HCT116 (cell line): Measurements from ENCODE around the gene PIP4K2A. TPM values are rescaled to one million over a fixed set of nuclear protein-coding genes. Genes with fewer than 3 reads are reported as not detected.

Experiments used
- ATAC-seq: fragments of 200-7000 bp; cut with Tn5 transposase; 2 replicates; pipeline ENCODE4 v1.9.1; 2020; ENCODE audit warnings: mild to moderate bottlenecking, moderate library complexity
- BruUV-seq: library from RNA; stranded (reverse); fragments of 400-500 nt; replicated peaks from 2 replicates; lab custom pipeline; 2021; lab: Mats Ljungman, UMichigan
- CTCF ChIA-PET: fragments of 300-600 bp; sonication (Branson Sonifier 250); formaldehyde crosslinking; loops from one replicate; lab custom pipeline; 2021; ENCODE audit warnings: antibody characterized with exemption; lab: Charles Lee
- POLR2A ChIA-PET: fragments of 300-600, 350-600 bp; sonication (Branson Sonifier 250); formaldehyde crosslinking; loops from one replicate; lab custom pipeline; 2021; ENCODE audit warnings: antibody characterized with exemption; lab: Charles Lee
- RAD21 ChIA-PET, 2 experiments: fragments of 300-600 bp; sonication (Branson Sonifier 250); formaldehyde crosslinking; loops; one replicate each; lab custom pipeline; 2023; ENCODE audit warnings: low total read pairs in 2 of 2; ENCODE audit not compliant: uncharacterized antibody in 2 of 2, unreplicated experiment in 2 of 2, low non-redundant PET in 1 of 2; lab: Charles Lee
- DNase-seq: peaks from one replicate; pipeline ENCODE4 v3.0.0-alpha.2; 2010; ENCODE audit warnings: low read depth, low spot score
- H2AFZ ChIP-seq: fragments of 200-600 bp; shearing (Covaris generic), sonication (generic); 2 replicates; pipeline ENCODE4 v1.6.1; 2017; ENCODE audit warnings: low read depth, mixed run types, mixed read lengths, antibody characterized with exemption, low read length; ENCODE audit not compliant: poor library complexity, severe bottlenecking
- H3K27ac ChIP-seq: 2 replicates; pipeline ENCODE4 v1.5.1; 2012; ENCODE audit warnings: low read depth, low read length
- H3K27me3 ChIP-seq: fragments of 200-600 bp; sonication (generic); 2 replicates; pipeline ENCODE4 v1.6.1; 2016; ENCODE audit warnings: mixed run types, low read length, mixed read lengths; ENCODE audit not compliant: insufficient read depth
- H3K36me3 ChIP-seq, 2 experiments: fragments of 200-500 bp in 1 of 2; fragments of 200-600 bp in 1 of 2; sonication (Bioruptor generic) in 1 of 2; sonication (generic) in 1 of 2; 2 replicates each; pipeline versions ENCODE4 v1.5.1 to v1.6.1; 2014 to 2016; ENCODE audit warnings: low read length in 2 of 2, inconsistent platforms in 1 of 2, mixed read lengths in 1 of 2, mixed run types in 1 of 2; ENCODE audit not compliant: insufficient read depth in 2 of 2, control insufficient read depth in 1 of 2
- H3K4me1 ChIP-seq, 2 experiments: fragments of 200-600 bp in 1 of 2; sonication (generic) in 1 of 2; 2 replicates each; pipeline versions ENCODE4 v1.5.1 to v1.6.1; 2012 to 2017; ENCODE audit warnings: low read length in 2 of 2, inconsistent platforms in 1 of 2, mild to moderate bottlenecking in 1 of 2, mixed read lengths in 1 of 2, mixed run types in 1 of 2, moderate library complexity in 1 of 2; ENCODE audit not compliant: insufficient read depth in 2 of 2, control insufficient read depth in 1 of 2
- H3K4me2 ChIP-seq: fragments of 200-600 bp; sonication (generic); 2 replicates; pipeline ENCODE4 v1.6.1; 2017; ENCODE audit warnings: mixed run types, low read length, mixed read lengths
- H3K4me3 ChIP-seq, 2 experiments: fragments of 200-600 bp in 1 of 2; sonication (generic) in 1 of 2; replicated peaks in 1 of 2; 2 replicates each; pipeline ENCODE4 v1.5.1; 2011 to 2016; ENCODE audit warnings: low read length in 2 of 2, control low read depth in 1 of 2, low read depth in 1 of 2, mild to moderate bottlenecking in 1 of 2, mixed read lengths in 1 of 2, mixed run types in 1 of 2
- H3K79me2 ChIP-seq: fragments of 200-600 bp; sonication (generic); 2 replicates; pipeline ENCODE4 v1.6.1; 2017; ENCODE audit warnings: mild to moderate bottlenecking, mixed run types, low read length, moderate library complexity, mixed read lengths; ENCODE audit not compliant: insufficient read depth
- H3K9ac ChIP-seq: fragments of 200-600 bp; sonication (generic); 2 replicates; pipeline ENCODE4 v1.6.1; 2016; ENCODE audit warnings: low read length, mixed read lengths
- H3K9me2 ChIP-seq: fragments of 200-600 bp; sonication (generic), shearing (Covaris generic); 2 replicates; pipeline ENCODE4 v1.6.1; 2017; ENCODE audit warnings: mixed run types, mild to moderate bottlenecking, moderate library complexity; ENCODE audit not compliant: insufficient read depth
- H3K9me3 ChIP-seq, 2 experiments: fragments of 200-500 bp in 1 of 2; fragments of 200-600 bp in 1 of 2; sonication (Bioruptor generic) in 1 of 2; sonication (generic) in 1 of 2; 2 replicates each; pipeline ENCODE4 v1.6.1; 2014 to 2017; ENCODE audit warnings: low read length in 2 of 2, mixed read lengths in 2 of 2, inconsistent platforms in 1 of 2, low read depth in 1 of 2, mild to moderate bottlenecking in 1 of 2, mixed run types in 1 of 2, moderate library complexity in 1 of 2; ENCODE audit not compliant: control insufficient read depth in 1 of 2, insufficient read depth in 1 of 2
- H4K20me1 ChIP-seq: fragments of 200-600 bp; sonication (generic), shearing (Covaris generic); 2 replicates; pipeline ENCODE4 v1.6.1; 2017; ENCODE audit warnings: mixed run types, mild to moderate bottlenecking, moderate library complexity; ENCODE audit not compliant: insufficient read depth
- EGR1 ChIP-seq: IDR thresholded peaks from 2 replicates; pipeline ENCODE4 v1.6.1; 2012; ENCODE audit warnings: low read depth
- ELF1 ChIP-seq: IDR thresholded peaks from 2 replicates; pipeline ENCODE4 v1.6.1; 2012; ENCODE audit warnings: low read depth, borderline replicate concordance
- JUND ChIP-seq: IDR thresholded peaks from 2 replicates; pipeline ENCODE4 v1.6.1; 2012
- MAX ChIP-seq: IDR thresholded peaks from 2 replicates; pipeline ENCODE4 v1.6.1; 2012
- SP1 ChIP-seq: IDR thresholded peaks from 2 replicates; pipeline ENCODE4 v1.6.1; 2012; ENCODE audit warnings: low read depth
- ZBTB33 ChIP-seq: IDR thresholded peaks from 2 replicates; pipeline ENCODE4 v1.6.1; 2011; ENCODE audit warnings: mild to moderate bottlenecking, low read length, moderate library complexity; ENCODE audit not compliant: insufficient replicate concordance; ENCODE audit errors: extremely low read depth
- intact Hi-C: fragments of 100-400 bp; cut with micrococcal nuclease; formaldehyde crosslinking; loops from 2 replicates; pipeline ENCODE4 v1.10.0; 2022
- total RNA-seq: library from RNA; stranded (reverse); gene quantifications from one replicate; pipeline ENCODE4 v1.2.1, GENCODE V29; 2021; ENCODE audit not compliant: unreplicated experiment

PIP4K2A gene
- total RNA-seq, 1 experiment from 2014 or later, result 41.9 TPM

- no TSS peak for BruUV-seq
- intact Hi-C loops, result no loop called here
- peak overlapping the region in 1 of 2 experiments; percentile 7; a peak in 1 of 4 replicates for H3K4me3 ChIP-seq
Observed at GRCh38 chr10:22682237-22683139, 31.9 kb downstream of the PIP4K2A start.

DNA sequence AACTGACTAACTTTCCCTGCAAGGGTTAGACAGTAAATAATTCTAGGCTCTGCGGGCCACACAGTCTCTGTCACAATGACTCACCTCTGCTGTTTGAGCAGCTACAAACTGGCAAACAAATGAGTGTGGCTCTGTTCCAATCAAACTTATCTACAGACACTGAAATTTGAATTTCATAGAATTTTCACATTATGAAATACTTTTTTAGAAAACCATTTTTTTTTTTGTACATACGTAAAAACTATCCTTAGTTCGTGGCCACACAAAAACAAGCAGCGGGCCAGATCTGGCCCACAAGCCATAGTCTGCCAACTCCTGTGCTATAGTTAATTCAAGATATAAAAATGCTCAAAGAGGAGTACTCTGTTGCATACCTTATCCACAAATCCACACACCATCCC is 32.6 kb downstream of the PIP4K2A start:
- POLR2A ChIA-PET, result no interaction called here
- H3K79me2 ChIP-seq, result peaks cover 99% of the 10 kb centered on the region

More at GRCh38 chr10:22682237-22683139, 31.9 kb downstream of the PIP4K2A start:
- no peaks in the 10 kb centered on the region for H3K27me3 ChIP-seq
- H3K4me2 ChIP-seq, result peak overlapping the region; percentile 69
- H3K9me2 ChIP-seq, result no peaks in the 10 kb centered on the region
- TF ChIP-seq SP1, result 0 out of 2 replicates have a peak, but pooled peaks have one; percentile 13
- TF ChIP-seq EGR1, result no peak
- peaks cover 50 to 73% of the 10 kb centered on the region in 2 experiments for H3K4me1 ChIP-seq
- H3K9ac ChIP-seq, result peak overlapping the region; percentile 34
- H2AFZ ChIP-seq, result no peak overlapping the region
- peak; percentile 15 for DNase-seq
- H3K79me2 ChIP-seq, result peaks cover 99% of the 10 kb centered on the region
- RAD21 ChIA-PET, result no interaction called here
- ATAC-seq, result peak; percentile 55
- peak overlapping the region; percentile 19 for H3K27ac ChIP-seq
- no peaks in the 10 kb centered on the region for H3K9me3 ChIP-seq
- CTCF ChIA-PET, result no interaction called here
- H4K20me1 ChIP-seq, result peaks cover 36% of the 10 kb centered on the region; the same call in 1 of the 2 replicates
- POLR2A ChIA-PET, result no interaction called here
- H3K36me3 ChIP-seq, result no peaks in the 10 kb centered on the region

More for the DNA sequence above, 32.6 kb downstream of the PIP4K2A start:
- no peaks in the 10 kb centered on the region for H3K36me3 ChIP-seq
- no peaks in the 10 kb centered on the region for H3K9me3 ChIP-seq
- H3K4me3 ChIP-seq, result no peak overlapping the region
- peak overlapping the region; percentile 34 for H3K9ac ChIP-seq
- DNase-seq (peak; percentile 23), ATAC-seq (peak; percentile 37; the same call in 1 of the 2 replicates)
- H3K27ac ChIP-seq, result peak overlapping the region; percentile 19; the same call in 1 of the 2 replicates
- no peaks in the 10 kb centered on the region for H3K9me2 ChIP-seq
- H3K4me1 ChIP-seq, result peaks cover 50 to 67% of the 10 kb centered on the region in 2 experiments
- ChIA-PET RAD21 (interaction anchor here in 1 of 2 experiments (0.7 kb wide), 1 partner anchor 255 kb away, joined by 3 read pairs; no protein-coding TSS in a partner anchor), CTCF (no interaction called here)
- intact Hi-C loops, result no loop called here
- H2AFZ ChIP-seq, result no peak overlapping the region
- peaks cover 36% of the 10 kb centered on the region; the same call in 1 of the 2 replicates for H4K20me1 ChIP-seq
- TF ChIP-seq JUND, result 0 out of 2 replicates have a peak, but pooled peaks have one; percentile 8
- no peak for TF ChIP-seq ELF1
- no peak for TF ChIP-seq MAX
- TF ChIP-seq ZBTB33, result no peak
- BruUV-seq, result no TSS peak
- H3K27me3 ChIP-seq, result no peaks in the 10 kb centered on the region
- H3K4me2 ChIP-seq, result peak overlapping the region; percentile 69
